GM20000 (cell line): ENCODE results near the gene RARA.

Experiments used
- DNase-seq: peaks from one replicate; pipeline ENCODE4 v3.0.0; 2012; ENCODE audit warnings: low spot score
- CTCF ChIP-seq: IDR thresholded peaks from 2 replicates; pipeline ENCODE4 v1.5.1; 2012; ENCODE audit warnings: mild to moderate bottlenecking, control low read depth; ENCODE audit errors: extremely low read depth, missing control alignments

Gene RARA

GRCh38 chr17:40345161-40345993, 36.4 kb downstream of the RARA start:
- TF ChIP-seq CTCF = no peak
- no peak for DNase-seq

GRCh38 chr17:40345994-40346764, 37.2 kb downstream of the RARA start:
- no peak for TF ChIP-seq CTCF
- DNase-seq = no peak

- no peak for TF ChIP-seq CTCF
- no peak for DNase-seq
Observed at GRCh38 chr17:40346765-40347158, 37.8 kb downstream of the RARA start.

GRCh38 chr17:40347319-40348135, 38.5 kb downstream of the RARA start:
- TF ChIP-seq CTCF = no peak
- DNase-seq = no peak

- no peak for TF ChIP-seq CTCF
- no peak for DNase-seq
Observed at GRCh38 chr17:40348136-40348504, 39.1 kb downstream of the RARA start.

- no peak for DNase-seq
- TF ChIP-seq CTCF = no peak
Observed at GRCh38 chr17:40348562-40349476, 39.8 kb downstream of the RARA start.
